ENCODE data around the gene LHX3.
"Not testable (repeated sequence)": the region's sequence is repeated elsewhere in the genome, so short reads cannot be mapped to it uniquely, and the experiment has no call there.

The LHX3 gene

GRCh38 chr9:136238342-136238732, 33.4 kb upstream of the LHX3 start:
- H2BK120ac ChIP-seq (ENCODE audit: low read depth, low read length): no peak overlapping the region
- no peak overlapping the region for H2AFZ ChIP-seq (ENCODE audit: low read length)
- no CpG with 5 or more reads among the region's 12 CpGs for WGBS, 2 donors (ENCODE audit: extremely low coverage in 2 of 2, insufficient read length in 2 of 2, insufficient replicate concordance in 1 of 2)
- no peak overlapping the region for H3K23ac ChIP-seq (ENCODE audit: low read depth, low read length, poor library complexity)
- DNase-seq (ENCODE audit: low spot score): no peak
- H2BK15ac ChIP-seq (ENCODE audit: low read length): no peak overlapping the region
- peaks cover 25% of the 10 kb centered on the region for H3K79me1 ChIP-seq (ENCODE audit: low read depth, low read length)
- no peak overlapping the region for H2BK12ac ChIP-seq (ENCODE audit: low read length)
- peaks cover 0 to 8% of the 10 kb centered on the region in 2 donors for H3K4me1 ChIP-seq (ENCODE audit: control insufficient read depth in 2 of 2, insufficient read depth in 1 of 2, low read depth in 1 of 2, low read length in 2 of 2)
- peak overlapping the region in 1 of 2 donors; percentile 12 for H3K4me3 ChIP-seq (ENCODE audit: low read length in 2 of 2)
- H2BK5ac ChIP-seq (ENCODE audit: low read length): no peak overlapping the region
- no peak overlapping the region for H3K27ac ChIP-seq (replicated peaks; ENCODE audit: low read length)
- no peaks in the 10 kb centered on the region for H3K27me3 ChIP-seq (ENCODE audit: control insufficient read depth in 3 of 3, insufficient read depth in 3 of 3, low read depth in 1 of 3, low read length in 3 of 3)
- peak overlapping the region; percentile 25 for H3K9ac ChIP-seq (ENCODE audit: low read depth, low read length, poor library complexity)
- peak overlapping the region; percentile 56 for H2AK5ac ChIP-seq (ENCODE audit: low read depth, low read length)
- no peaks in the 10 kb centered on the region for H3K9me3 ChIP-seq (replicated peaks in 1 of 2; ENCODE audit: control insufficient read depth in 2 of 2, insufficient read depth in 1 of 2, low read depth in 1 of 2, low read length in 2 of 2)
- no peak overlapping the region for H4K8ac ChIP-seq (ENCODE audit: low read depth, low read length)
- H3K4ac ChIP-seq (ENCODE audit: low read length): no peak overlapping the region
- H3K4me2 ChIP-seq (ENCODE audit: insufficient read depth, low read length, poor library complexity, severe bottlenecking): no peak overlapping the region
- no peak overlapping the region for H4K91ac ChIP-seq (ENCODE audit: low read depth, low read length, poor library complexity)
- no peak overlapping the region for H3K14ac ChIP-seq (ENCODE audit: low read length)
- peaks cover 28 to 52% of the 10 kb centered on the region in 2 donors for H3K36me3 ChIP-seq (replicated peaks in 1 of 2; ENCODE audit: control insufficient read depth in 2 of 2, insufficient read depth in 2 of 2, low read length in 2 of 2)
- no peak overlapping the region for H3K18ac ChIP-seq (ENCODE audit: low read length)

- peaks cover 23% of the 10 kb centered on the region for H3K79me1 ChIP-seq (ENCODE audit: low read depth, low read length)
- no peak overlapping the region for H3K4ac ChIP-seq (ENCODE audit: low read length)
- peaks cover 0 to 3% of the 10 kb centered on the region in 2 donors for H3K4me1 ChIP-seq (ENCODE audit: control insufficient read depth in 2 of 2, insufficient read depth in 1 of 2, low read depth in 1 of 2, low read length in 2 of 2)
- no CpG with 5 or more reads among the region's 32 CpGs for WGBS, 2 donors (ENCODE audit: extremely low coverage in 2 of 2, insufficient read length in 2 of 2, insufficient replicate concordance in 1 of 2)
- no peak overlapping the region for H2AK5ac ChIP-seq (ENCODE audit: low read depth, low read length)
- no peak overlapping the region for H3K18ac ChIP-seq (ENCODE audit: low read length)
- H2BK15ac ChIP-seq (ENCODE audit: low read length): no peak overlapping the region
- H4K91ac ChIP-seq (ENCODE audit: low read depth, low read length, poor library complexity): no peak overlapping the region
- no peak overlapping the region for H3K23ac ChIP-seq (ENCODE audit: low read depth, low read length, poor library complexity)
- no peak overlapping the region for H3K4me3 ChIP-seq (ENCODE audit: low read length in 2 of 2)
- no peak overlapping the region for H3K27ac ChIP-seq (replicated peaks; ENCODE audit: low read length)
- no peak overlapping the region for H3K4me2 ChIP-seq (ENCODE audit: insufficient read depth, low read length, poor library complexity, severe bottlenecking)
- no peak for DNase-seq (ENCODE audit: low spot score)
- H3K36me3 ChIP-seq (replicated peaks in 1 of 2; ENCODE audit: control insufficient read depth in 2 of 2, insufficient read depth in 2 of 2, low read length in 2 of 2): peaks cover 26 to 54% of the 10 kb centered on the region in 2 donors
- no peak overlapping the region for H2BK5ac ChIP-seq (ENCODE audit: low read length)
- H3K27me3 ChIP-seq (ENCODE audit: control insufficient read depth in 3 of 3, insufficient read depth in 3 of 3, low read depth in 1 of 3, low read length in 3 of 3): no peaks in the 10 kb centered on the region
- H2AFZ ChIP-seq (ENCODE audit: low read length): no peak overlapping the region
- no peaks in the 10 kb centered on the region for H3K9me3 ChIP-seq (replicated peaks in 1 of 2; ENCODE audit: control insufficient read depth in 2 of 2, insufficient read depth in 1 of 2, low read depth in 1 of 2, low read length in 2 of 2)
- H2BK12ac ChIP-seq (ENCODE audit: low read length): no peak overlapping the region
- no peak overlapping the region for H2BK120ac ChIP-seq (ENCODE audit: low read depth, low read length)
- H4K8ac ChIP-seq (ENCODE audit: low read depth, low read length): no peak overlapping the region
- H3K14ac ChIP-seq (ENCODE audit: low read length): no peak overlapping the region
- peak overlapping the region; percentile 25 for H3K9ac ChIP-seq (ENCODE audit: low read depth, low read length, poor library complexity)
These were observed 32.8 kb upstream of the LHX3 start for GRCh38 chr9:136237486-136238341.

GRCh38 chr9:136236471-136237410, 31.8 kb upstream of the LHX3 start:
- H2BK5ac ChIP-seq (ENCODE audit: low read length); H3K4me3 ChIP-seq (ENCODE audit: low read length in 2 of 2); H3K18ac ChIP-seq (ENCODE audit: low read length); H3K14ac ChIP-seq (ENCODE audit: low read length); H4K8ac ChIP-seq (ENCODE audit: low read depth, low read length); H2AFZ ChIP-seq (ENCODE audit: low read length); H3K27ac ChIP-seq (replicated peaks; ENCODE audit: low read length); H3K4ac ChIP-seq (ENCODE audit: low read length); H2BK15ac ChIP-seq (ENCODE audit: low read length); H3K23ac ChIP-seq (ENCODE audit: low read depth, low read length, poor library complexity); H2BK120ac ChIP-seq (ENCODE audit: low read depth, low read length); DNase-seq (ENCODE audit: low spot score); H3K9ac ChIP-seq (ENCODE audit: low read depth, low read length, poor library complexity); H3K27me3 ChIP-seq (ENCODE audit: control insufficient read depth in 3 of 3, insufficient read depth in 3 of 3, low read depth in 1 of 3, low read length in 3 of 3); H3K4me1 ChIP-seq (ENCODE audit: control insufficient read depth in 2 of 2, insufficient read depth in 1 of 2, low read depth in 1 of 2, low read length in 2 of 2); H2AK5ac ChIP-seq (ENCODE audit: low read depth, low read length); H3K4me2 ChIP-seq (ENCODE audit: insufficient read depth, low read length, poor library complexity, severe bottlenecking); H4K91ac ChIP-seq (ENCODE audit: low read depth, low read length, poor library complexity); H3K9me3 ChIP-seq (replicated peaks in 1 of 2; ENCODE audit: control insufficient read depth in 2 of 2, insufficient read depth in 1 of 2, low read depth in 1 of 2, low read length in 2 of 2): not testable (repeated sequence)
- Histone ChIP-seq H3K79me1 (ENCODE audit: low read depth, low read length) (peaks cover 25% of the 10 kb centered on the region), H2BK12ac (ENCODE audit: low read length) (peak overlapping the region; percentile 9), H3K36me3 (replicated peaks in 1 of 2; ENCODE audit: control insufficient read depth in 2 of 2, insufficient read depth in 2 of 2, low read length in 2 of 2) (peaks cover 27 to 51% of the 10 kb centered on the region in 2 donors)
- WGBS, 2 donors (ENCODE audit: extremely low coverage in 2 of 2, insufficient read length in 2 of 2, insufficient replicate concordance in 1 of 2): no CpG with 5 or more reads among the region's 43 CpGs
